NOMO-1 treated with dmso at 0.1 percent for 144 hours (cell line): Measurements from ENCODE around the gene EFNB2.

Source experiments
- DNase-seq: peaks from one replicate; lab custom pipeline; 2025; ENCODE audit not compliant: unreplicated experiment; lab: John Stamatoyannopoulos, UW

EFNB2 gene

DNA sequence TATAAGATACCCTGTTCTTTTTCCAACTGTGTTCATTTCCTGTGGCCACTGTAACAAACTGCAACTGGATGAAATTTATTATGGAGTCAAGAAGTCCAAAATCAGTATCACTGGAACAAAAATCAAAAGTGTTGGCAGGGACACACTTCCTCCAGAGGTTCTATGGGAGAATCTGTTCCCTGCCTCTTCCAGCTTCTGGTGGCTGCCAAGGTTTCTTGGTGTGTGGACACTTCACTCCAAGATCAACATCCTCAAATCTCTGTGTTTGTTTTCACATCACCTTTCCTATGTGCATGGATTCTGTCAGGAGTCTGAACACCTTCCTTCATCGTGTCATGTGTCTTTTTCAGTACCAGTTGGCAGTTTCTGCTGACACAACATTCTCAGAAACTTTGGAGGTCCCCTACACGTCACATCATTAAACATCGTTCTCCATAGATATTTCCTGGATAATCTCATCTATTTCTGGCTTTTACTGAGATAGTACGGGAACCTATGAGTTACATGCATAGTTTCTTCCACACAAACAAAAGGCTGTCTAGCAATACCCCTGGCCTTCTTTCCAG, 15.2 kb upstream of the EFNB2 start:
- DNase-seq, result no peak

DNA sequence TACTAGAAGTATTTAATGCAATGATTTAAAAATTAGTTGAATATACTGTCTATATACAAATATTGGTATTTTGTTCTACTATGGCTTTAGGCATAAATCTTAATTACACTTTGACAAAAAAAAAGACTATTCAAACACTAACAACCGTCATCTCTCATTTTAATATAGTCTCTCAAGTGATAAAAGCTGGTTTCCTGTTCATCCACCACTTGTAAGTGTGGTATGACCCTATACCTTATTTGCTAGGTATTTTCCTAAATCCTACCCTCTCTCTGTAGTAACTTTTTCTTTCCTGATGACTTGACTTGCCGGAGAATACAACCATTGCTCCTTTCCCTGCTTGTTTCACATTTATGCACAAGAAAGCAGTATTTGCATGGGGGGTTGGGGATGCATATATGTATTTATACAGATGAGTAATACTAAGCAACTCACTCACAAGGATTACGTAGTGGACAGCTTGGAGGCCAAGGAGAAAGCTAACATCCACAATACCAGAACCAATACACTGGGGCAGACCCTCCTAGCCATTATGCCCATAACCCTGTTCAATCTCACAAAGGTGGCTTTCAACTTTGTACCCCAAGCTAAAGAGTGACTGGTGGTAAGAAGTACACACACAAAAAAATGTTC, 12.7 kb upstream of the EFNB2 start:
- DNase-seq, result no peak

DNA sequence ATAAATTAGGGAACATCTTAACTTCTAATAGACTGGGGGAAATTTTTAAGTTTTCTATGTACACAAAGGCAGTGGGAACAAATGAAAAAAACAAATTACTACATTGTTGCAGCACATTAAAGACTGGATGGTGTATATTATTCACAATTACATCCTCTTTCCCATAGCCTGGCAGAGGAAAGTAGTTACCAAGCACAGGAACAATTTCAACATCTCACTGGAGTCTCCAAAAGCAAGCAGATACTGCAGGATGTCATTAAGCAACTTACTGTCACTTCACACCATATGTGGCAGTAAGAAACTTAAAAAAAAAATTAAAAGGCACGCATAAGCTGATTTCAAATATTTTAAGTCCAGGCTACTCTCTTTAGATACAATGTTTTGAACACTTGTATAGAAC, 6.4 kb upstream of the EFNB2 start:
- DNase-seq, result no peak

DNA sequence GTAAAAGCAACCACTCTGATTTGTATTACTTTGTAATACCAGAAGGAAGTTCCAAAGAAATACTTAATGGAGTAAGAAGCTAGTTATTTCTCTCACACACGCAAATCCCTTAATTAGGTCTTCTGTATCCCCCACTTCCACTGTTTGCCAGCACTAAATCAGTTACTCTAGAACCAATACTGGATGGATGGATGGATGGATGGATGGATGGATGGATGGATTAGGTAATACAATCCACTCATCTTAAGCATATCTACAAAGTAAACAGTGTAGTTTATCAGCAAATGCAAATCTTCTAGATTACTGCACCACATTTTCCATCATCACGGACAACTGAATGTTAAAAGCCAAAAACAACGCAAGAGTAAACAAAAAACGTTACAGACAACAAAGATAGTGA, 5.2 kb upstream of the EFNB2 start:
- no peak for DNase-seq

DNA sequence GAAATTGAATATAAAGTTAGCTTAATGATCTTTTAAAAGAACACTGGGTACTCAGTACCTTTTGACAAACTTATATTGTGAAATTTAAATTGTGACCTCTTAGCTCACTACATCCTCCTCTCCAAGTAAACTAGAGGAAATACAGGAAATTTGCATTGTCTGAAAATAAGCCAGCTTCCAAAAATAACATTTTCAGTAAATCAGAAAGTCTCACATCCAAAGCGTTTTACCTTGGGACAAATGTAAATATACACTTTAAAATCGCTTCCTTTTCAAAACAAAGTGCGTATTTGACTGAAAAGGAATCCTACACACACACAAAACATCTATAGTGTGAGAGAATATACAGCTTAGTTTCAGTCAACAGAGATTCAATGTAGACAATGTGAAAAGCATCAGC, 2.1 kb upstream of the EFNB2 start:
- DNase-seq, result no peak

DNA sequence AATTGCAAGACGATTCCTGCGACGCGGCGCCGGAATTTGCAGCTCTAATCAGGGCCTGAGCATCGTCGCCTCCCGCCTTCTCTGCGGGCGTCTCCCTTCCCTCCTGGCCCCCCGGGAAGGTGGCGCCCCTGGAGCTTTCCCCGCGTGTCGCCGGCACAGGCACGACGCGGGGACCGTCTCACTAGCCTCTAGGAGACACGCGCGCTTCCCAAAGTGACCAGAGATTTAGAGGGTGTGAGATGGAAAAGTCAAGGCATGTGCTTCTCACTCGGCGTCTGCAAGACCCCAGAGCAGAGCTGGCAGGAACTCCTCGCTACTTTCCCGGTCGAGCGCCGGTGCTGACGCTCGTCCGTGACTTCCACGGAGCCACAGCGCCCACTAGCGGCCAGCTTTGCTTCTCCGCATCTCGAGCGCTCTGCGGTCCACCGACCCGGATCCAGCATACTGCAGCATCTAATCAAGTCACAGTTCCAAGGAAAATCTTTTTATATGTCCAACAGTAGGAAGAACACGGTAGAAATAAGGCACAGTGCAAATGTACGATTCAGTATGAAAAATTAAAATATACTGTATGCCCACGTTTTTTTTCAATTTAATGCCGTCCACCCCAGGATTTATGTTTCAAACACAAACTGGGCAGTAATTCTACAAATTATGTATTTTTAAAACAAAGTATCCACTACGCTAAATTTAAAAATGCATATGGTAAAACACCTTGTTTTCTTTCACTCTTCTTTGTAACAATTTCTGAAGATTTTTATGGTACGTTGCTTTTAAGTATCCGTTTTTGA, 977 bp upstream of the EFNB2 start:
- DNase-seq, result peak; percentile 62

DNA sequence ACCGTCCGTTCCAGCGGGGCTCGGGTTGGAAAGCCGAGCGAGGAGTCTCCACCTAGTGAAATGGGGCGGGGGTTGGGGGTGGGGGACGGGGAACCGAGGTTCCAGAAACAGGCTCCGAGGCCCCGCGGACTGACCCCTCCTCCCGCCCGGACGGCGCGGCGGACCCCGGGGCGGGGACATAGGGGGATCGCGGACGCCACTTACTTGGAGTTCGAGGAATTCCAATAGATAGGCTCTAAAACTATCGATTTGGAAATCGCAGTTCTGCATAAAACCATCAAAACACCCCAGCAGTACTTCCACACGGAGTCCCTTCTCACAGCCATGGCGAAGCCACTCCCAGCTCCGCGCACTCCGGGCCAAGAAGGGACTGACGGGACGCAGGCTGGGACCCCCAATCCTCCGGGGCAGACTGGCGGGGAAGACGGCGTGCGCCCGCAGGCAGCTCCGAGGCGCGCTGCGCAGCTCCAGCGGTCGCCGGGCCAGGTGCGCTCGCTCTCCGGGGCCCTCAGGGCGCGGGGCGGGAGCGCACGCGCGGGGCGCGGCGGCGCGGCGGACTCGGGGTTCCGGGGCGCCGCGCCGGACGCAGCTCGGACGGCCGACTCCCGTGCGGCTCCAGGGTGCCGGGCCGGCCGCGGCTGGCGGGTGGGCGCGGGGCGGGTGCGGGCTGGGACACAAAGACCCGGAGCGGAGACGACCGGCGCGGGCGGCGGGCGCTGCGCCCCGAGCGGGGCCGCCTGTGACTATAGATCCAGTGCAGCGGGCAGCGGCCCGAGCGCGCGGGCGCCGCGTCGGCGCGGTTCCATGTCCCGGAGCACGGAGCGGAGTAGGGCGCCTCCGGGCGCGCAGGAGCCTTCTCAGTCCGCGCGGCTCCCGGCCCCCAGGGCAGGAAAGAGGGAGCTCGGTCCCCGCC, 567 bp downstream of the EFNB2 start:
- no peak for DNase-seq

DNA sequence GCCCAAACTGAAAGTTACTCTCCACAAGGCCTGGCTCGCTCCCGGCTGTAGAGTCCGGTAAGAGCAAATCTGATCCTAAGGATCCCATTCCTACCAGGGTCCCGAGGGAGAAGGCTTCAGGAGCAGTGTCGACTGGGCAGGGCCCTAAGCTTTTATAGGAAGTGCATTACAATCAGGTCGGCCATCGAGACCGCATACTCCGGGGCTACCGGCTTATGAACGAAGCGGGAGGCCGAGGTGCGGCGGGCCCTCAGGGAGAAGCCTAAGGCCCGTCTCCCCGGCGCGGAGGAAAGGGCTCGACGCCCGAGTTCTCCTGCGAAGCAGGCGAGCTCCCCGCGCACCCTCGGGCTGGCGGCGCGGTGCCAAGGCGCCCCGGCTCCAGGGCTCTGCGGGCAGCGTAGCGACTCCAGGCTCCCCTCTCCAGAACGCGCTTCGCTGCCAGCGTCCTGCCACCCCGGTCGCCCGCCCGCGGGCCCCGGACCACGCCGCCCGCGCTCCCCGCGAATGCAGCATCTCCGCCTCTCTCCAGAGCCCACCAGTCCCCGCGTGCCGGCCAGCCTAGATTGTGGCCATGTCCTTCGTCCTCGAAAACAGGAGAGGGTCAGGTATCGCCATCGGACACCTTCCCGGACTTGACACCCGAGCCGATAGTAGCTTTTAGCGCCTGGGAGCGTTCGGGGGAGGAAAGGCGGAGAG, 1.4 kb downstream of the EFNB2 start:
- DNase-seq, result no peak

DNA sequence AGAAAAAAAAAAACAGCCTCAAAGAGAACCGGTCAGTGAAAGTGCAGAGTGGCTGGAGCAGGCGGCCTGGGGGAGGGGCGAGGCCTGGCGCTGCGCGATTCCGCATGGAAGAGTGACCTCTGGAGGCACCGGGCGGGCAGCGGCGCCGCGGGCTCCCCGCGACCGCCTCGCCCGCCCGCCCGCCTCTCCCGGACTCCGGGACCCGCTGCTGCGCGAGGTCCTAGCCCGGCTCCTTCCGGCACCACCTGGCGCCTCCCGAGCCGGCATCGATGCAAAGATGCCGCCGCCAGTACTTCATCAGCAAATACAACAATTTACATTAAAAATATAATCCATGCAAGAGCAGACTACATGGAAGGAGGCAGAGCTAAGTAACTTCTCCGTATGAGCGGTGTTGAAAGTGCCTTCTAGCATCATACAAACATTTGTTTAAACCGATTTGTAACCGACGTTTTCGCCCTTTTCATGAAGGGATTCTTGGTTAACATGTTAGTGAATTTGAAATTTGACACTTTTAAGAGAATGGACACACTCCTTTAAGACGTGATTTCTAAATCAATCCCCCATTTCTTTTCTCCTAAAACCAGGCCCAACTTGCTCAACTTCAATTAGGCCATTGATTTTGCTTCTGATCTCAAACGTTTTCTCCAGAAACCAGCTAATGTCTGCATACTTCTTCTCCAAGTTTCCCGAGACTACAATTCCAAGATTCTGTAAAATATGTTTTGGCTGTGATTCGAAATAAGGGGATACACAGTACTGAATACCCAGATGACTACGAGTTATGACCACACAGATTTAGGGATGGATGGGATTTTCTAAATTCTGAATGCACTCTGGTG, 2.1 kb downstream of the EFNB2 start:
- DNase-seq, result peak; percentile 47

DNA sequence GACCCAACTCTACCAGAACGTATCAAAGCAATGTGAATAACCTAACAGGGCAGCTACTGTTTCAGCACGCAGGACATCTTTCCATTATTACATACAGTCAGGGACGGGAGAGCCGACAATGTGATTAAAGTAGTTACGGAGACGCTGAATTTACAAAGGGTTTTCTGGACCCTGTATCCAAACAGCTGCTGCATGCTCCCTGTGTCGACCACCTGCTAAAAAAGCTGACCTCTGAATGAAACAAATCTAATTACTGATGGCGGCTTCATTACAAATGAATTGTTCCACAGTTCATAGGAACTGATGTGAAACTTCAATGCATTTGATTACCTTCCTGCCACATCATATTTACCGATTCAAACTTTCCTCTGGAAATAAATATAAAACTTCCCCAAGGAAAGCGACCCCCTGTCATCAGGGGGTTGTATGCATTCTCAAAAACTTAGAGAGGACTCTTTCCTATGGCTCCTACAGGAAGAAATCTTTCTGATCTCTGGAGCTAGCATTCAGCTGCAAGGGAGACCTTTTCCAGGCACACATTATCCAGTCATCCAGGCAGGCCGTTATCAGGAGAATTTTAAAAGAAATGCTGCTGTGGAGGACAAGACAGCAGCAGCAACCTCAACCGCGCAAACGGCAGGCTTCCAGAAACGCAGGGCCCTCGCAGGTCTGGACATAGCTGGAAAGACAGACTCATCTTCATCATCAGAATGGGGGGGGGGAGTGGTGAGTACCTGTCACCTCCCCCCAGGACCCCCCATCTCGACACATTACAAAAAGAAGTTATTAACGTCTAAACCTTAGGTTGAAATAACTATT, 3.1 kb downstream of the EFNB2 start:
- no peak for DNase-seq

DNA sequence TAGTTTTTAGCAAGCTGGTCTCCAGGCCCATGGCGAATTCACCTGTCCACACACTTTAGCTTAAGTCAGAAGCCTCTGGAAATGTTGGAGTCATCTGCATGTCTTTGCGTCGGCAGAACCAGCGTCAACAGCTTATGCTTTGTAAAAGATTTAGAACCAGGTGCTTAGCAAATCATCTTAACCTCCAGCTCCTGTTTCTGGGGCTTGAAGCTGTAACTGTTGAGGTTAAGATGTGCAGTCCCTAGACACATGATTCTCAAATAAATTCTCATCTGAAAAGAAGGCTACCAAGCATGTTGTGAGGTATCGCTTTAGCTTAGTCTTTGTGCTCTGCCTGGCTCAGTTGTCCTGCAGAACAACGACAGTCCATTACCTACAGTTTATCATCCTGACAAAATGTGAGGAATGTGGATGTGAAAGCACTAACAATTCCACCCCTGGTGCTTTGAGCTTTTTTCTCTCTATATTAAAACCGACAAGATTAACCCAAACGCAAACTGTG, 4.4 kb downstream of the EFNB2 start:
- DNase-seq, result no peak

DNA sequence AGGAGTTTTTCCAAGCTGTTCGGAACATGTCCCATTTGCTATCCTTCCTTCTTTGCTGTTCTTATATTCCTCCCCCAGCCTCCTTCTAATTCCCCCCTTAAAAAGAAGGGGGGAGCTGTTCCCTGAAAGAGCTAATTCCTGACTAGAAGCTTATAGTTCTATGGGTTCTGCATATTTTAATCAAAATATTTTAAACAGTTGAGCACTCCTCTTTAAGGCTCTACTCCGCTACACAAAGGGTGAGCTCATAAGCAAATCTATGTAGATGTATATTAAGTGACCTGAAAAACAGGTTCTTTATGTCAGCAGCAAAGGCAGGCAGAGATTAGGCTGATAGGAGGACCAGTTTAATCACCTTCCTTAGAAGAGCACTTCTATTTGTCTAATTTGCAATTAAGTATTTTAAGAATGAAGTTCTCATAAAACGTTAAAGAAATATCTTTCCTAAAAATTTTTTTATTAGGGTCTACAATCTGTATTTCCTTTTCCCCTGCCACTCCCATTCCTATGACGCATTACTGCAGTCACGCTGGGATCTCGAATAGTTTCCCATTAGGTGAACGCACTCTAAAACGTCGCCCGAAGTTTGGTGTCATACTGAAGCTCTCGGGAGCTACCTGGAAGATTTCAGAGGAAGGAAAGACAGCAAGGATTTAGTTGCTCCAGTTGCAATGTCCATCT, 5.2 kb downstream of the EFNB2 start:
- no peak for DNase-seq

DNA sequence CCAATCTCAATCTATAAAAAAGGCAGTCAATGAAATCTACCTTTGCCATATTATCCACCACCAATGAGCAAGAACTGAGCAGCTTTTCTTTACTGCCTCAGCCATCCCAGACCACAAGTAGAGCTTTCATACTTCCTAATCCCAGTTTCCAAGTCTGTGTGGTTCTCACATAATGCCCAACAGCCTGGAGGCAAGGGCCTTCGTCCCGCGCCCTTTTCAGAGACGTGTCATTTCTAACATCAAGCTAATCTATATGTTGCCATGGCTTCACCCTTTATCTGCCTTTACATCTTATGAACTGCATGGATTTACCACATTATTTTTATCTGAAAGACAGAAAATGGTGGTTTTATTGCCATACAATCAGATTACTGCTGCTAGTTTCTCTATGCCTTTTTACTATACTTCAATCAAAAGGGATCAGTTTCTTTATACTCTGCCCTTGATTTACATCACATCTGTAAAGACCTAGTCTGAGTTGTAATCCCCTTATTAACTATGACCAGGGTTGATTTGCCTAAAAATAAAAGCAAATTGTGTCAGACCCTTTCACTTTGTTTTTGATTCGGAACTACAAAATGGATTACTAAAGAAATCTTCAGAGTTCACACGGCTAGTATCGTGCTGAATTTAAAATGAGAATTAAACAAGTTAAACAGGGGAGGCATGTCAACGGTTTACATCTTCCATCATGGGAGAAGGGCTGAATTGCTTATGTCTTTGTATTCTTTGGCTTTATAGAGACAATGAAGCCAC, 5.9 kb downstream of the EFNB2 start:
- no peak for DNase-seq

DNA sequence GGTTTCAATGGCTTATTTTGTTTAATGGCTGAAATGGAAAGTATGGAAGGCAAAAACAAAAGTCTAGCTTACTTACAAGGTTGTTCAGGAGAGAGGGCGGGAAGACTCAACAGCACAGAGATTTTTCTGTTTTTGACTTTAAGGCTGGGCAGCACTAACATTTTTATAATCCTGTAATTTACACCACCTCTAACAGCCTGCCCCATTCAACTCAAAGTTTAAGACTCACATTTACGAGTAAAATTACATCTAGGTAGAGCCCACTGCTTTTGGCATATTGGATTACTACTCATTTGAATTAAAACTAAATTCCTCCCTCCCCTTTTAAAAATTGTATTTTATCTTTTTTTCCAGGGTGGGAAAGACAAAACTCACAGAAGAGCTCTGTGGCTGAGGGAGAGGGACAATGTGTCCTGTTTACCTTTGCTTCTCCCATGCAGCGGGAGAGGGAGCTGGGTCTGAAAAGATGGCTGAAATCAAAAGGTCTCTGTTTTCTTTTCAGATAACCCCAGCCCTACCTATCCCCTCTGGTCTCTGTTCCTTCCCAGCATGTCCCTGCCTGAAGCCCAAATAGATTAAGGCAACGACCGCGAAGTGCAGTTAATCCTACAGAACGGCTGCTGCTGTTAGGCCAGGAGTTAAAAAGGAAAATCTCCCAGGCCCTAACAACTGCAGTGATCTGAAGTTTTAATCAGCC, 6.6 kb downstream of the EFNB2 start:
- no peak for DNase-seq

DNA sequence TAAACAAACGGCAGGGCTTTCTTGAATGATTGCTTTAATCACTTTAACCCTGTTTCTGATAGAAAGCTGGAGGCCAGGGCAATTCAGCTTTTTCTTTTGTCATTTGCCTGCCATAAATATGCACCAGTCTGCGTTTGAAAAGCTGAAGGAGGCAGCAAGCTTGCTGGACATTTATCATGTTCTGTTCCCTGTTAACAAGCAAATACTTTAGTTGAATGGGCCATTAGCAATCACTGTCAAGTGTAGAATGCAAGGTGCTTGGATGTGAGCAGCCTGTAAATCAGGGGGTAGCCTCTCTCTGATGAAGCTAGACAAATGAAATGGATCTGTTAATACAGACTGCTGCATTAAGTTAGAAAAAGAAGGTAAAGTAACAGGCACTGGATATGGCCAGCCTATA, 7.6 kb downstream of the EFNB2 start:
- DNase-seq, result no peak

DNA sequence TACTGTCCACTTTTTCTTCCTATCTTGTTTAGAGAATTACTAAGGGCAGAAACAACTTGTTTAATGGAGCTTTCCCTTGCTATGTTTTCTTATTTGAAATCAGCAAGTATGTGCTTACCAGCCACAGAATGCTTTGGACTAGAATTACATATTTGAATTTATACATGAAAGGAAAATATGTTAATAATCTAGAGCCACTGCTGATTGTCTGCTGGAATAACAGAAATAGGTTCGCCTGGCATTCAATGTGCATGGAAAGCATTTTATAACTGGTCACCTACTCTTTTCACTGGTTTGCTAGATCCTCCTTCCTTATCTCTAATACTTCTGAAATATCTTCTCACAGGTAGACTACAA, 8.0 kb downstream of the EFNB2 start:
- no peak for DNase-seq
